Measurements from ENCODE around the gene PEX1.

GRCh38 chr7:92448205-92448747 lies 80.0 kb downstream of the PEX1 start:
- TF ChIP-seq CTCF (conservative IDR thresholded peaks at IDR 0.05 in 1 of 2, IDR thresholded peaks at IDR 0.05 in 1 of 2; ENCODE audit: low read depth in 1 of 2, low read length in 2 of 2) (peak; percentile 49 to 57), EZH2 (IDR thresholded peaks at IDR 0.05; ENCODE audit: low read length, missing control alignments) (no peak)

Measured in fibroblast of lung (primary cell).